HG03060 (cell line): ENCODE results near the gene NKX6-2.
"Not testable (repeated sequence)": the region's sequence is repeated elsewhere in the genome, so short reads cannot be mapped to it uniquely, and the experiment has no call there.

ENCODE experiments used
- ATAC-seq: cut with Tn5 transposase; IDR thresholded peaks from one replicate; pipeline ENCODE4 v1.9.1; 2021; ENCODE audit warnings: low read depth, moderate number of reproducible peaks; ENCODE audit not compliant: unreplicated experiment

The NKX6-2 gene

DNA sequence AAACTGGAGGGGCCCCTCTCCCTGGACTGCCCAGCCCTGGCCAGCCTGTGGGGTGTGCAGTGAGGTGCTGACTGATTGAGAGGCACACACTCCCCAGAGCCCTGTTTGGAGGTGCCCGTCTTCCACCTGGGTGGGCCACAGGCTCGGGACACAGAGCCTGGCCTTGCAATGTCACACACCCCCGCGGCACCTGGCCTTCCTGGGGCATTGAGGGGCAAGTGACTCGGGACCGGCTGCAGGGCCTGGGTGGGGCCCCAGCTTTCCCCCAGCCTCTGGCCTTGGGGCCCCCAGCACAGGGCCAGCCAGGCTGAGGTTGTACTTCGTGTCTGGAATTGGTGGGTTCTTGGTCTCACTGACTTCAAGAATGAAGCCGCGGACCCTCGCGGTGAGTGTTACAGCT, 13.9 kb upstream of the NKX6-2 start:
- ATAC-seq: no peak

DNA sequence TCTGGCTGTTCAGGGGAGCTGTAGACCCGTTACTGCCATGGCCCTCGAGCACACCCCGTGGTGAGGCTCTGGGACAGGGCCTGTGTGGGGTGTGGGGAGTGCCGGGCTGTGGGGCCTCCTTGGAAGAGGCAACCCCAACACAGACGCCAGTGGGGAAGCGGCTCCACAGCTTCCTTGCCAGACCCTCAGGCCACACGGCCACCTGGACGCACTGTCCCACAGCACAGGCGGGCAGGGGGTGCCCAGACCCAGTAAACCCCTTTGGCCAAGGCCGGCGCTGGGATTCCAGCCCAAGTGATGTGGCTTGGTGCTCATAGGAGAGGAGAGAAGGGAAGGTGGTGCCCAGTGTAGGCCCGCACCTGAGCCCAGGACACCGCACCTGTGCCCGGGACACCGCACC, 12.9 kb upstream of the NKX6-2 start:
- no peak for ATAC-seq

DNA sequence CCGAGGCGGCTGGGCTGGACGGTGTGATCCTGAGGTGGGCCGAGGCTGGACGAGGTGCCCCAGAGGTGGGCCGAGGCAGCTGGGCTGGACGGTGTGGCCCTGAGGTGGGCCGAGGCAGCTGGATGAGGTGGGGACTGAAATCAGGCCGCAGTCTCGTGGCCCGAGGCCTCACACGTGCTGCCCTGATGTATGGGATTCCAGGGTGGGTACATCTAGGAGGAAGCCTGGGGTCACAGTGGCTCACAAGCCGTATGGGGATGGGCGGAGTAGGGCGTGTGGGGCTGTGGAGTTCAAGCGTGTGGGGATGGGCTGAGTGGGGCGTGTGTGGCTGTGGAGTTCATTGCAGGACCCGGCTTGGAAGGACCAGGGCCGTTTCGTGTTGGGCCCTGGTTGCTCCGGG, 12.5 kb upstream of the NKX6-2 start:
- ATAC-seq: no peak

DNA sequence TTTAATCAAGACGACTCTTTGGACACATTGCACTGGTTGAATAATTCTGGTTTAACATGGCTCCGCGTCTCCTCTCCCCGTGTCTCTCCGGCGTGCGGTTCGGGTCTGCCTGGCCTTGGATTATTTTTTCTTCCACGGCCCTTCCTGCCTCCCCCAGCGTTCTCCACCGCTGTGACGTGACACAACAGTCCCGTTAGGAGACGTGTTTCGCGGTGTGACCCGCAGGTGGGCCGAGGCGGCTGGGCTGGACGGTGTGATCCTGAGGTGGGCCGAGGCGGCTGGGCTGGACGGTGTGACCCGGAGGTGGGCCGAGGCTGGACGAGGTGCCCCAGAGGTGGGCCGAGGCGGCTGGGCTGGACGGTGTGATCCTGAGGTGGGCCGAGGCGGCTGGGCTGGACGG, 12.0 kb upstream of the NKX6-2 start:
- ATAC-seq: not testable (repeated sequence)

DNA sequence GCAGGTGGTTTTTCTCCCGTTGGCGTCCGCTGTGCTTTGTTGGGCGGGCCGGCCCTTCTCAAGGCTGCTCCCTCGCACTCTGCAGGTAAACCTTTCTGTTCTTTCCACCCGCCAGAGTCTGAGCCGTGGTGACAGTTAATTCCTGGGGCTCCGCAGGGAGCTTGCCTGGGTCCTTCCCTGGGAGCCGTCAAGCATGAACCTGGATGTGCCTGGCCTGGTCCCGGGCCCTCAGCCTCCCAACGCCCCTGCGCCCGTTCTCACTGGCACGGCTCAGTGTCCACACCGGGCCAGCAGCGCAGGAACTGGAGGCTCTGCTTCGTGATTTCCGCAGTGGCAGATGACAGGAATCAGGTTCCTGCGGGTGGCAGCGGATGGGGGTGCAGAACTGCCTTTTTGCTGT, 10.9 kb upstream of the NKX6-2 start:
- no peak for ATAC-seq

DNA sequence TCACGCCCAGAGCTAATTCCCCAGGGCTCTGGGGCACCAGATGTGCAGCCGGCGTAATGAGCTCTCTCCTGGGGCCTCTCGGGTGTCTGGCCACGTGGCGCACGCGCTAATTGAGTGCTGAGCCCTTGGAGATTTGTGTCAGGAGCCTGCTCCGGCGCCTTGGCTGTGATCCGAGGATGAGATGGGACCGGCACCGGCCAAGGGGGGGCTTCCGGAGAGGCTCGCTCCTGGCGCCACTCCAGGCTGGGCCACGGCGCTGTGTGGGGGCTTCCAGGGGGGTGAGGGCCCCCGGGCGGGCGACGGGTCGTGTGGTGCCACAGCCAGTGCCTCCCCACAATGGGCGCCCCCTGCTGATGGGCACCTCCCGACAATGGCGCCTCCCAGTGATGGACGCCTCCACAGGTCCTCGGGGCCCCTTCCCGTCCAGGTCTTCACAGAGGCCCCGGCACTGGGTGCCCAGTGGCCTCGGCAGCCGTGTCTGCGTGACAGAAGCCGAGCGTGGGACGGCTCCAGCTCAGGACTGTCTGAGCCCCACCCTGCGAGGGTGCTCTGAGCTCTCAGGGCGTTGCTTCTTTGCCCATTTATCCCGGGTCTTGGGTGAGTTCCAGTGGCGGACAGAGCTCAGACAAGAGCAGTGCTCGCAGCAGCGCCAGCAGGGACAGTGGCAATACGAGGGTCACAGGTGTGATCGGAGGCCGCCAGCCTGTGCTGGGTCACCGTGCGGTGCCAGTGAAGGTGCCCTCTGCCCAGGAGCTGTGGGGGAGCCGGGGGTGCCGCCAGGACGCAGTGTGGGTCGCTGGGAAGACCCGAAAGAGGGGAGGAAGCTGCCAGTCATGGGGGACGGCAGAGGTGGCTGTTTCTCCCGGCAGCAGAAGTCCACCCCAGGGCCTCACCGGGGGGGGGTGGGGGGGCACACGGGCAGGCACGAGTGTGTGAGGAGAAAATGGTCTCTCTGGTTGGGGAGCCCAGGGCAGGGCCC, 8.2 kb upstream of the NKX6-2 start:
- no peak for ATAC-seq

DNA sequence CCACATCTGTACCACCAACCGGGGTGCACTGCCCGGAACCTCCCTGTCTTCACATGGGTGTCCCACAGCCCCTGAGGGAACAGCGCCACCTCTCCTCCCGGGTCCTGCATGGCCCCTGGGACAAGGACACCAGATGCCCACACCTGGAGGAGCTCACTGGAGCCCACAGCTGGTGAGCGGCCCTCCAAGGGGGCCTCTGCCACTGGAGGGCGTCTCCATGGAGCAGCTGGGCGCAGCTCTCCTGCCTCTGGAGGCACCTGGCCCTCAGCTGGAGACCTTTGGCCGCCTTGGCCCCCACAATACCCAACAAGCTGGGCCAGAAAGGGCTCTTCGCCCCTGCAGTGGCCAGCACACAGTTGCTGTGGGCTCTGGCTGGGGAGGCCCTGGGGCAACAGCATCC, 7.3 kb upstream of the NKX6-2 start:
- no peak for ATAC-seq

DNA sequence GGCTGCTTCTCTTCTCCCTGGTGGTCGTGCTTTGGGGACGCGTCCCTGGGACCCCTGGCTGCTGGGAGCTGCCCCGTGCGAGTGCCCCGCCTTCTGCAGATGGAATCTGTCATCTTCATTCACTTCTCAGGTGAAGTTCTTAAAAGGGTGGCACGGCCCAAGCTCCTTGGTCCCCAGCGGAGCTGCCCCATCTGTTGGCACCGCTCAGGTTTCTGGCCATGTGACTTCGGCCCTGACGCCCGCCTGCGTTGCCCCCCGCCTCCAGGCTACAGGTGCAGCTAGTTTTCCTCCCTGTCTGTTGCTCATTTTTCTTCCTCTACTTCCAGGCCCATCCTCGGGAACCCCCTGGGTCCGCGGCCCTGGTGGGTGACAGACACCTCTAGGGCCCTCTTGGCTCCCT, 6.8 kb upstream of the NKX6-2 start:
- ATAC-seq: no peak

DNA sequence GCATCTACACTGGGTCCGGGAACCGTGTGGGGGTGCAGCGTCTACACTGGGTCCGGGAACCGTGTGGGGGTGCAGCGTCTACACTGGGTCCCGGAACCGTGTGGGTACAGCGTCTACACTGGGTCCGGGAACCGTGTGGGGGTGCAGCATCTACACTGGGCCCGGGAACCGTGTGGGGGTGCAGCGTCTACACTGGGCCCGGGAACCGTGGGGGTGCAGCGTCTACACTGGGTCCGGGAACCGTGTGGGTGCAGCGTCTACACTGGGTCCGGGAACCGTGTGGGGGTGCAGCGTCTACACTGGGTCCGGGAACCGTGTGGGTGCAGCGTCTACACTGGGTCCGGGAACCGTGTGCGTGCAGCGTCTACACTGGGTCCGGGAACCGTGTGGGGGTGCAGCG, 6.2 kb upstream of the NKX6-2 start:
- ATAC-seq: not testable (repeated sequence)

DNA sequence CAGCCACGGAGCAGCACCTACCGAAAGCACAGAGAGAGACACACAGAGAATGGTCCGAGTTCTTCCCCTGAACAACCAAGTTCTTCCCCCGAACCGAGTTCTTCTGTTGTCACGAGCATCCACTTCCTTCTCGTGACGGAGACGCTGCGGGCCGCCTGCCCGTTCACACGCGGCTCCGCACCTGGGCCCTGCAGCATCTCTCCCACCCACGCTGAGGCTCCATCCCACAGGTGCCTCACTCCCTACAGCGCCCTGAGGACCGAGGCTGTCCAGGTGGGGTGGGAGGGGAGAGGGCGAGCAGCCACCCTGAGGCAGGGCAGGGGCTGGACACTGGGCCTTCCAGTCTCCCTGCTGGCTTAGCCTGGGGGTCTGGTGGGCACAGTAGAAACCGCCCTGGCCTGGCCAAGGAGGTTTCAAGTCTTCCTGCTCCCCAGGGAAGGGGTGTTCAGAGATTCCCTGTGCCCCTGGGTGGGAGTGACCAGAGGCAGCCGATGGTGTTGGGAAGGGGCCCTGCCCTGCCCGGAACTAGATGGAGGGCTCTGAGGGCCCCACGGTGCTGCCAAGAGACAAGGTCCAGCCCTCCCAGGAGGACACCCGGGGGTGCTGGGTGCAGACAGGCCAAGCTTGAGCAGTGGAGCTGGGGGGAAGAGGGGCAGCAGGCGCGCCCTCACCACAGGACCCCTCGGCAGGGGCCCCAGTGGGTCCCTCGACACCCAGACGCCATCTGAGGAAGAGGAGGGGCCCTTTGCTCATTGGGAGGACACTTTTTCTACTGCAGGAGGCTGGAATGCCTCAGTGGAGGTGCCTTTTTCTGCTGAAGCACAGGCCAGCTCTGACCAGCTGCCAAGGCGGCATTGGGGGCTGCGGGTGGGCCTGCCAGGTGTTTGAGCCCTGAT, 5.2 kb upstream of the NKX6-2 start:
- no peak for ATAC-seq

DNA sequence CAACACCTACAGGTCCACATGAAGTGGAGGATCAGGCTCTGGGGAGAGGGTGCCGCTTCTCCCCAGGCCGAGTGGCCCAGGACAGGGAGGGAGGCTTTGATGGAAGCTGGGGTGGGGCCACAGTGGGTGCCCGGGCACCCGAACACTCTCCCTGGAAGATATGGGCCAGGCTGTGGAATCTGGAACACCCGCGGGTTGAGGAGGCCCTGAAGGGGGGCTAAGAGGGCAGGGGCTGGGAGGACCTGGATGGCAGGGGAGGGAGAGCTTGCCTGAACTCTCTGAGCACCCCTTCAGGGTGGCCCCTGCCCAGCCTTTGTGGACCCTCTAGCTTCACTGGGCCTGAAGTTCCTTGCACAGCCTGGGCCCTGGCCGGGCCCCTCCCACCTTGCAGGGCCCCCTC, 4.5 kb upstream of the NKX6-2 start:
- ATAC-seq: no peak

DNA sequence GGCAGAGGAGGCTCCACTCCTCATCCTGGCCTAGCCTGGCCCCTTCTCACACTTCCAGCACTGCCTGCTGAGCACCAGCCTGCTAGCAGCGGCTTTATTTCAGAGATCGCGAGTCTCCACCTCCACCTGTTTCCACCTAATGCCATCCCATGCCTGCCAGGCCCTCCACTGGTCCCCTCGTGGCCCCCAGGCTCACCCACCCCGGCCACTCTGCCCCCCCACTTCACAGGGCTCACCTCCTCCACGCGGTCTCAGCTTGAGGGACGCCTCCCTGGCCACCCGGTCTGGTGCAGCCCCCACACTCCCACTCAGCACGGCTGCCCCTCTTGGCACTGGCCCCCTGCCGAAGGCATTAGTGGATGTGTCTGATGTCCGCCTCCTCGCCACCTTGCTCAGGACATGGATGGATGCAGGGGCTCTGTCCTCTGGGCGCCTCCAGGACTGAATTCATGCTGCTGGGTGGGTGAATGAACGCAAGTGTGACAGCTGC, 3.8 kb upstream of the NKX6-2 start:
- ATAC-seq: no peak

DNA sequence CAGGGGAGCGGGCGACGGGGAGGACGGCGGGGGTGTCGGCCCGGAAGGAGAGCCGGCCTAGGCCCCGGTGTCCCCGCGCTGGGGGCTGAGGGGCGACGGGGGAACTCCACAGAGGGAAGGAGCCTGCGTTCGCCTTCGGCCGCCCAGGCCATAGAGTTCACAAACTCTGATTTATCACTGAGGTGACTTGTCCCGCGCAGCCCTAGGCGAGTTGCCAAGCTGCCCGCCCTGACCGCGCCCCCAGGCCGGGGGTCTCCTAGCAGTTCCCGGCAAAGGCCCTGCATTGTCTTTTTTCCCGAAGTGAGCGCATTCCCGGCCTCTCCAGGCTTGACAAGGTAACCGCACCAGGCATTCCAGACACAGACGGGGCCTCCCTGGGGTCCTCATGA, 2.9 kb upstream of the NKX6-2 start:
- ATAC-seq: no peak

DNA sequence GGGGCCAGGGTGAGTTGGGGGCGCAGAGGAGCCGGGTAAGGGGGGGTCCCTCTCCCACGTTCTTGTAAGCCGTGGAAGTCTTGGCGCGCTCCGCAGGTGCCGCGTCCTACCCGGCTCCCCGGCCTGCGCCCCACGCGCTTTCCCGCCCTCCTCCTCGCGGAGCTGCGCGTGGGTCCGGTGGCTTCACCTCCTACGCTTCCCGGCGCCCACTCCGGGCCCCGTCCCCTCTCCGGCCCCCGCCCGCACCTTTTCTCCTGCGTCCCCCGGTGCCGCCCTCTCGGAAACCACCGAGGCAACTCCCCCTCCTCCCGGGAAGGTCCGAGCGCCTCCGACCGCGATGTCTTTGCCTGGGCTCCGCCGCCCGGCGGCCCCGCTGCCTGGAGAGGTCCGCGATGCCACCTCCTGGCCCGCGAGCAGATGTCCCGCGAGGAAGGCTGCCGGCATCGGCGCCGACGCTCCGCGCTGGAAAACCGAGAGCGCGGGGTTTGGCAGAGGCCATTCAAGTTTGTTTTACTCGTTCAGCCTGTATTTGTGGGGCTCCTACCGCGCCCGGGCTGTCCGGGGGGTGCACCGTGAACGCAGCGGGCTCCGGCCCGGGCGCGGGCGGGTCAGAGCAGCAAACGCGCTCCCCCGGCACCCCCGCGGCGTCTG, 2.4 kb upstream of the NKX6-2 start:
- no peak for ATAC-seq

DNA sequence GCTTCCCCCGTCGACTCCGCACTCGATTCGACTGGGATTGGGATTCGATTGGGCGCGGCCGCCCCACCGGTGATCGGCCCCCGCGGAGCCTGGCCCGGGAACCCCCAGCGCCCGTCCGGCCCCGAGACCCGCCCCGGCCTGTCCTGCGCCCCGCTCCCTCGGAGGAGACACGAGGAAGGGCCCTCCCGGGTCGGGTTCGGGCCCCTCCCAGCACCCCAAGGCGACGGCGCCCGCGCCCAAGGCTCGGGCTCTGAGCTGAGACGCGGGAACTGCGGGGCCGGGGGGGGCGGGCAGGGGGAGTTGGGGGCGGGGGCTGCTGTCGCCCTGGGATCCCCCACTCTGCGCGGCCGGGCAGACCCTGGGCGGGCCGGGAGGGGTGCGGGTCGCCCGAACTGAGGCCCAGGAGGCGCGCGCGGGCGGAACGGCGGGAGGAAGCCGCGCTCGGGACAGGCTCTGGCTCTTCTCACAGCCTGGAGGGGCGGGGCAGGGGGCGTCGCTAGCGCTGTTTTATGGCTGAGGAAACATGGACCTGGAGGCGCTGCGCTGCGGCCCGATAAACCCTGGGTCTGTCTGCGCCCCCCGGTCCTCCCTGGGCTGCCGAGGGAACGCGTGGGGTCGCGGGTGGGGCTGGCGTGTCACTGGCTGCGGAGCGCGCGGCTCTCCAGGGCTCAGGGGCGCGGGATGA, 1.7 kb upstream of the NKX6-2 start:
- no peak for ATAC-seq

DNA sequence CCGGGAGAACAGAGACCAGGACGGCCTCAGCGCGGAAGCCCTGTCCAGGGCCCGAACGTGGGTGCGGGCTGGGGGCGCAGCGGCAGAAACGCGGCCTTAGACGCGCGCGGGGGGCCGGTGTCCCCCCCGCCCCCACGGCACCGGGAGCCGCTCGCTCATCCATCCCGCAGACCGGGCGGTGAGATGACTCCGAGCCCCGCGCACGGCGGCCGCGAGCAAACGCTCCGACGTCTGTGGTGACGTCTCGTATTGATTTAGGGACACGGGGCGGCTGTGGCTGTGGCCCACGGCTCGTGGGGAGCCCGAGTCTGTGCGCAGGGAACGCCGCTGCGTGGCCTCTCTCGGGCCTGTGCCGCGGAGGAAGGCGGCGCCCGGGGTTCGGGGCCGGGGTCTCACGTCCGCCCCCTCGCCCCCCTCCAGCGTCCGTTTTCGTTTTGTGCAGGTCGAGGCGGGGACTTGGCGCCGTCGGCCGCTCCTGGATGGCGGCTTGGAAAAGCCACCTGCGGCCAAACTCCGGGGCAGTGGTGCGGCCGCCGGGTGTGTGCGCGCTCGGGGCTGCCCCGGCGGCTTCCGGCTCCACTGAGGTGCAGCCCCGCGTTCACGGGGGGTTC, 1.0 kb upstream of the NKX6-2 start:
- no peak for ATAC-seq

DNA sequence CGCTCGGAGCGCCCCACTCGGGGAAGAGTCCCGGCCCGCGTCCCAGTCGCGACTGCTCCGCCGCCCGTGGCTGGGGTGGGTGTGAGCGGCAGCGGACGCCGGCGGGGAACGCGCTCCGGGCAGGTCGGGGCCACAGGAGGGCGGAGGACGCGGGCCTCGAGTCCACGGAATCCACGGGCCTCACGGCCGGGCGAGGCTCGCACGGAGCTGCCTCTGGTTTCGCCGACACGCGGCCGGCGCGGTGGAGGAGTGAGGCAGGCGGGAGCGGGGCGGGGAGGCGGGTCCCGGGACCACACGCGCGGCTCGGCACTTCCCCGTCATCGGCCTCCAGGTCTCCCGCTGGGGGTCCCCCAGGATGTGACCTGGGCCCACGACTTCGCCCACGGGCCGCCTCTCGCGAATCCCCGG, 533 bp upstream of the NKX6-2 start:
- ATAC-seq: no peak

DNA sequence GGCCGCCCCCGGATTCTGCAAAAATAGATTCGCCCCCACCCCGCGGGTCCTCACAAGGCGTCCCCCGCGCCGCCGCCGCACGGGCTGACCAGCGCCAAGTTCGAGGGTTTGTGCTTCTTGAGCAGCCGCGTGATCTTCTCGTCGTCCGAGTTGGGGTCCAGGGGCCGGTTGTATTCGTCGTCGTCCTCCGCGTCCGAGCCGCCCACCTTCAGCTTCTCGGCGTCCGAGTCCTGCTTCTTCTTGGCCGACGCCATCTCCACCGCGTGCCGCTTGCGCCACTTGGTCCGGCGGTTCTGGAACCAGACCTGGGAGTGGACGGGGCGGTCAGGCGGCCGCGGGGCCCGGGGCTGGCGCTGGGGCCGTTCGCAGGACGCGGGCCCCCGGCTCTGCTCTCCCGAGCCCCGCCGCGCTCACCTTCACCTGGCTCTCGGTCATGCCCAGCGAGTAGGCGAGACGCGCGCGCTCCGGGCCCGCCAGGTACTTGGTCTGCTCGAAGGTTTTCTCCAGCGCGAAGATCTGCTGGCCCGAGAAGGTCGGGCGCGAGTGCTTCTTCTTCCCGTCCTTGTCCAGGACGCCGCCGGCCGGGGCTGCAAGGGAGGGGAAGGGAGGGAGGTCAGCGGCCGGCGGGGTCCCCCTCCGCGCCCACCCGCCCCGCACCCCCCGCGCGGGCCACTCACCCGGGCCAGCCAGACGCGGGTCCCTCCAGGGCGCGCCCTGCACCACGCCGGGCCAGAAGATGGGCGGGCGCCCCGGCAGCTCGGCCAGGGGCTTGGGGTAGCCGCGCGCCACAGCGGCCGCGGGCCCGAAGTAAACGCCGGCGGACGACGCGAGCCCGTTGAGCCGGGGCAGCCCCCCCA, 853 bp downstream of the NKX6-2 start:
- no peak for ATAC-seq
